ENCODE data around the gene LRRK2.

The LRRK2 gene

DNA sequence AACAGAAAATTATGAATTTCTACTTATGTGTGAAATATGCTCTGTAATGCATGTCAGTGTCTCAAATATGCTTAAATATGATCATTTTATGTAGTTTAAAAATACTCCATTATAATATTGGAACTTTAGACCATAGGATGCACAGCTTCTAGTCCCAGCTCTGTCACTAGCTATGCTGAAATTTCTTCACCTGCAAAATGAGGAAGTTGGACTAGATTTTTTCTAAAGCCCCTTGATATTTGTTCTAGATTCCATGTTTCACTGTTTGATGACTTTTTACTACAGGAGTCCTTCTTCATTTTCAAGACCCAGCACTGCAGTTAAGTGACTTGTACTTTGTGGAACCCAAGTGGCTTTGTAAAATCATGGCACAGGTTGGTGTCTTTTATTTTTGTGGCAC, 90.1 kb downstream of the LRRK2 start:
- POLR2A ChIA-PET, result no interaction called here
- H3K9me3 ChIP-seq (ENCODE audit: control insufficient read depth, insufficient read depth, low read depth, low read length), result no peaks in the 10 kb centered on the region

More for the DNA sequence above, 90.1 kb downstream of the LRRK2 start:
- Histone ChIP-seq H3K27ac (ENCODE audit: extremely low read depth, low read depth, low read length) (no peak overlapping the region), H3K4me1 (ENCODE audit: control insufficient read depth, insufficient read depth, low read length) (no peaks in the 10 kb centered on the region), H3K4me3 (ENCODE audit: low read depth, low read length) (no peak overlapping the region), H3K36me3 (ENCODE audit: control insufficient read depth in 2 of 2, insufficient read depth in 1 of 2, low read length in 2 of 2) (no peaks in the 10 kb centered on the region)
- no peak for TF ChIP-seq ZNF354C (tag by site-specific recombination; IDR thresholded peaks at IDR 0.05; ENCODE audit: borderline replicate concordance, low read depth)
- TF ChIP-seq, protein P1, sequence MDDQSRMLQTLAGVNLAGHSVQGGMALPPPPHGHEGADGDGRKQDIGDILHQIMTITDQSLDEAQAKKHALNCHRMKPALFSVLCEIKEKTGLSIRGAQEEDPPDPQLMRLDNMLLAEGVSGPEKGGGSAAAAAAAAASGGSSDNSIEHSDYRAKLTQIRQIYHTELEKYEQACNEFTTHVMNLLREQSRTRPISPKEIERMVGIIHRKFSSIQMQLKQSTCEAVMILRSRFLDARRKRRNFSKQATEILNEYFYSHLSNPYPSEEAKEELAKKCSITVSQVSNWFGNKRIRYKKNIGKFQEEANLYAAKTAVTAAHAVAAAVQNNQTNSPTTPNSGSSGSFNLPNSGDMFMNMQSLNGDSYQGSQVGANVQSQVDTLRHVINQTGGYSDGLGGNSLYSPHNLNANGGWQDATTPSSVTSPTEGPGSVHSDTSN (CRISPR knock-in tag; IDR thresholded peaks at IDR 0.05), result no peak
- TF ChIP-seq ZNF768 (tag by site-specific recombination; IDR thresholded peaks at IDR 0.05), result no peak
- TF ChIP-seq ZNF2 (tag by site-specific recombination; IDR thresholded peaks at IDR 0.05), result no peak
- no peak for TF ChIP-seq ZNF76 (tag by site-specific recombination; IDR thresholded peaks at IDR 0.05; ENCODE audit: borderline replicate concordance, low read depth)
- no peak for TF ChIP-seq ZXDB (tag by site-specific recombination; IDR thresholded peaks at IDR 0.05)
- TF ChIP-seq, protein P2, sequence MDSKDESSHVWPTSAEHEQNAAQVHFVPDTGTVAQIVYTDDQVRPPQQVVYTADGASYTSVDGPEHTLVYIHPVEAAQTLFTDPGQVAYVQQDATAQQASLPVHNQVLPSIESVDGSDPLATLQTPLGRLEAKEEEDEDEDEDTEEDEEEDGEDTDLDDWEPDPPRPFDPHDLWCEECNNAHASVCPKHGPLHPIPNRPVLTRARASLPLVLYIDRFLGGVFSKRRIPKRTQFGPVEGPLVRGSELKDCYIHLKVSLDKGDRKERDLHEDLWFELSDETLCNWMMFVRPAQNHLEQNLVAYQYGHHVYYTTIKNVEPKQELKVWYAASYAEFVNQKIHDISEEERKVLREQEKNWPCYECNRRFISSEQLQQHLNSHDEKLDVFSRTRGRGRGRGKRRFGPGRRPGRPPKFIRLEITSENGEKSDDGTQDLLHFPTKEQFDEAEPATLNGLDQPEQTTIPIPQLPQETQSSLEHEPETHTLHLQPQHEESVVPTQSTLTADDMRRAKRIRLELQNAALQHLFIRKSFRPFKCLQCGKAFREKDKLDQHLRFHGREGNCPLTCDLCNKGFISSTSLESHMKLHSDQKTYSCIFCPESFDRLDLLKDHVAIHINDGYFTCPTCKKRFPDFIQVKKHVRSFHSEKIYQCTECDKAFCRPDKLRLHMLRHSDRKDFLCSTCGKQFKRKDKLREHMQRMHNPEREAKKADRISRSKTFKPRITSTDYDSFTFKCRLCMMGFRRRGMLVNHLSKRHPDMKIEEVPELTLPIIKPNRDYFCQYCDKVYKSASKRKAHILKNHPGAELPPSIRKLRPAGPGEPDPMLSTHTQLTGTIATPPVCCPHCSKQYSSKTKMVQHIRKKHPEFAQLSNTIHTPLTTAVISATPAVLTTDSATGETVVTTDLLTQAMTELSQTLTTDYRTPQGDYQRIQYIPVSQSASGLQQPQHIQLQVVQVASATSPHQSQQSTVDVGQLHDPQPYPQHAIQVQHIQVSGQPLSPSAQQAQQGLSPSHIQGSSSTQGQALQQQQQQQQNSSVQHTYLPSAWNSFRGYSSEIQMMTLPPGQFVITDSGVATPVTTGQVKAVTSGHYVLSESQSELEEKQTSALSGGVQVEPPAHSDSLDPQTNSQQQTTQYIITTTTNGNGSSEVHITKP (tag by site-specific recombination; IDR thresholded peaks at IDR 0.05), result no peak
- no peak for TF ChIP-seq ZNF629 (tag by site-specific recombination; IDR thresholded peaks at IDR 0.05)
- TF ChIP-seq ZNF501 (tag by site-specific recombination; IDR thresholded peaks at IDR 0.05), result no peak
- no peak for TF ChIP-seq ZNF391 (tag by site-specific recombination; IDR thresholded peaks at IDR 0.05; ENCODE audit: borderline replicate concordance, low read depth)
- TF ChIP-seq, protein P3, sequence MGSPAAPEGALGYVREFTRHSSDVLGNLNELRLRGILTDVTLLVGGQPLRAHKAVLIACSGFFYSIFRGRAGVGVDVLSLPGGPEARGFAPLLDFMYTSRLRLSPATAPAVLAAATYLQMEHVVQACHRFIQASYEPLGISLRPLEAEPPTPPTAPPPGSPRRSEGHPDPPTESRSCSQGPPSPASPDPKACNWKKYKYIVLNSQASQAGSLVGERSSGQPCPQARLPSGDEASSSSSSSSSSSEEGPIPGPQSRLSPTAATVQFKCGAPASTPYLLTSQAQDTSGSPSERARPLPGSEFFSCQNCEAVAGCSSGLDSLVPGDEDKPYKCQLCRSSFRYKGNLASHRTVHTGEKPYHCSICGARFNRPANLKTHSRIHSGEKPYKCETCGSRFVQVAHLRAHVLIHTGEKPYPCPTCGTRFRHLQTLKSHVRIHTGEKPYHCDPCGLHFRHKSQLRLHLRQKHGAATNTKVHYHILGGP (tag by site-specific recombination; IDR thresholded peaks at IDR 0.05), result no peak
- no peak for TF ChIP-seq ZNF791 (tag by site-specific recombination; IDR thresholded peaks at IDR 0.05)
- TF ChIP-seq WT1 (tag by site-specific recombination; IDR thresholded peaks at IDR 0.05), result no peak
- TF ChIP-seq ZEB2 (tag by site-specific recombination; IDR thresholded peaks at IDR 0.05), result no peak
- TF ChIP-seq, protein P4, sequence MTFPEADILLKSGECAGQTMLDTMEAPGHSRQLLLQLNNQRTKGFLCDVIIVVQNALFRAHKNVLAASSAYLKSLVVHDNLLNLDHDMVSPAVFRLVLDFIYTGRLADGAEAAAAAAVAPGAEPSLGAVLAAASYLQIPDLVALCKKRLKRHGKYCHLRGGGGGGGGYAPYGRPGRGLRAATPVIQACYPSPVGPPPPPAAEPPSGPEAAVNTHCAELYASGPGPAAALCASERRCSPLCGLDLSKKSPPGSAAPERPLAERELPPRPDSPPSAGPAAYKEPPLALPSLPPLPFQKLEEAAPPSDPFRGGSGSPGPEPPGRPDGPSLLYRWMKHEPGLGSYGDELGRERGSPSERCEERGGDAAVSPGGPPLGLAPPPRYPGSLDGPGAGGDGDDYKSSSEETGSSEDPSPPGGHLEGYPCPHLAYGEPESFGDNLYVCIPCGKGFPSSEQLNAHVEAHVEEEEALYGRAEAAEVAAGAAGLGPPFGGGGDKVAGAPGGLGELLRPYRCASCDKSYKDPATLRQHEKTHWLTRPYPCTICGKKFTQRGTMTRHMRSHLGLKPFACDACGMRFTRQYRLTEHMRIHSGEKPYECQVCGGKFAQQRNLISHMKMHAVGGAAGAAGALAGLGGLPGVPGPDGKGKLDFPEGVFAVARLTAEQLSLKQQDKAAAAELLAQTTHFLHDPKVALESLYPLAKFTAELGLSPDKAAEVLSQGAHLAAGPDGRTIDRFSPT (tag by site-specific recombination; IDR thresholded peaks at IDR 0.05), result no peak
- TF ChIP-seq, protein P5, sequence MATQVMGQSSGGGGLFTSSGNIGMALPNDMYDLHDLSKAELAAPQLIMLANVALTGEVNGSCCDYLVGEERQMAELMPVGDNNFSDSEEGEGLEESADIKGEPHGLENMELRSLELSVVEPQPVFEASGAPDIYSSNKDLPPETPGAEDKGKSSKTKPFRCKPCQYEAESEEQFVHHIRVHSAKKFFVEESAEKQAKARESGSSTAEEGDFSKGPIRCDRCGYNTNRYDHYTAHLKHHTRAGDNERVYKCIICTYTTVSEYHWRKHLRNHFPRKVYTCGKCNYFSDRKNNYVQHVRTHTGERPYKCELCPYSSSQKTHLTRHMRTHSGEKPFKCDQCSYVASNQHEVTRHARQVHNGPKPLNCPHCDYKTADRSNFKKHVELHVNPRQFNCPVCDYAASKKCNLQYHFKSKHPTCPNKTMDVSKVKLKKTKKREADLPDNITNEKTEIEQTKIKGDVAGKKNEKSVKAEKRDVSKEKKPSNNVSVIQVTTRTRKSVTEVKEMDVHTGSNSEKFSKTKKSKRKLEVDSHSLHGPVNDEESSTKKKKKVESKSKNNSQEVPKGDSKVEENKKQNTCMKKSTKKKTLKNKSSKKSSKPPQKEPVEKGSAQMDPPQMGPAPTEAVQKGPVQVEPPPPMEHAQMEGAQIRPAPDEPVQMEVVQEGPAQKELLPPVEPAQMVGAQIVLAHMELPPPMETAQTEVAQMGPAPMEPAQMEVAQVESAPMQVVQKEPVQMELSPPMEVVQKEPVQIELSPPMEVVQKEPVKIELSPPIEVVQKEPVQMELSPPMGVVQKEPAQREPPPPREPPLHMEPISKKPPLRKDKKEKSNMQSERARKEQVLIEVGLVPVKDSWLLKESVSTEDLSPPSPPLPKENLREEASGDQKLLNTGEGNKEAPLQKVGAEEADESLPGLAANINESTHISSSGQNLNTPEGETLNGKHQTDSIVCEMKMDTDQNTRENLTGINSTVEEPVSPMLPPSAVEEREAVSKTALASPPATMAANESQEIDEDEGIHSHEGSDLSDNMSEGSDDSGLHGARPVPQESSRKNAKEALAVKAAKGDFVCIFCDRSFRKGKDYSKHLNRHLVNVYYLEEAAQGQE (tag by site-specific recombination; IDR thresholded peaks at IDR 0.05), result no peak
- no peak for TF ChIP-seq ZSCAN16 (tag by site-specific recombination; IDR thresholded peaks at IDR 0.05)
- no peak for TF ChIP-seq MZF1 (tag by site-specific recombination; IDR thresholded peaks at IDR 0.05; ENCODE audit: borderline replicate concordance)
- no peak for TF ChIP-seq TCF7L2 (IDR thresholded peaks at IDR 0.05; ENCODE audit: borderline replicate concordance, low read depth, low read length)
- CTCF ChIA-PET, result interaction anchor here (1.0 to 4.2 kb wide), 6 partner anchors 10 to 304 kb away, joined by 3 to 24 read pairs (median 6); no protein-coding TSS in a partner anchor
